NCI-H2227 treated with DMSO at 0.1 percent for 48 hours (cell line): ENCODE data around the gene RETREG1.
"Not testable (repeated sequence)": the region's sequence is repeated elsewhere in the genome, so short reads cannot be mapped to it uniquely, and the experiment has no call there.

Source experiments
- DNase-seq: peaks from one replicate; lab custom pipeline; 2025; lab: John Stamatoyannopoulos, UW

Gene RETREG1

DNA sequence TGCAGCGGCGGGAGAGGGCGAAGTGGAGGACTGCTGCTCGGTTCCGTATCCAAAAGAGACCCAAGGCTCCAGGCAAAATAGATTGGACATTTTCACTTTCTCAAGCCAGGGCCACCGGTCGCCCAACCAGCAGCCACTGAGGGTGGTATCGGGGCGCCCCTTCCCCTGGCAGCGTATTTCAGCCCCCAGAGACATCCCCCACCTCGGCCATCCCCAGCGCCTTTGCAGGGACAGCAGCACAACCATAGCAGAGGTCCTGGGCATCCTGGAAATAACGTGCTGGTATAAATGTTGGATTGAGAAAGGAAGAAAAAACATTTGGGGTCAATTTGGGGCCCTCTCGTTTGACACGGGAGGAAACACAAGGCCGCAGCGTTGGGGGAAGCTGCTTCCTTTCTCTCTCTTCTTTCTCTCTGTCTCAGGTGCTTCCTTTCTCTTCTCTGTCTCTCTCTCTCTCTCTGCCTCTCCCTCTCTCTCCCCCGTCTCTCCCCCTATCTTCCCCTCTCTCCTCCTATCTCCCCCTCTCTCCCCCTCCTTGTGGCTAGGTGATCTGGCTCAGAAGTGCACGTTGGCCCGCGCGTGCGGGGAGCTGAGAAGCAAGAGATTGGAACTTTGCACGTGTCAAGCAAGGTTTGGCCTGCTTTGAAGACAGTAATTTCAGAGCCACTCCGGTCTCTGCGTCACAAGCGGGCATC lies 624 bp upstream of the RETREG1 start:
- DNase-seq = no peak

DNA sequence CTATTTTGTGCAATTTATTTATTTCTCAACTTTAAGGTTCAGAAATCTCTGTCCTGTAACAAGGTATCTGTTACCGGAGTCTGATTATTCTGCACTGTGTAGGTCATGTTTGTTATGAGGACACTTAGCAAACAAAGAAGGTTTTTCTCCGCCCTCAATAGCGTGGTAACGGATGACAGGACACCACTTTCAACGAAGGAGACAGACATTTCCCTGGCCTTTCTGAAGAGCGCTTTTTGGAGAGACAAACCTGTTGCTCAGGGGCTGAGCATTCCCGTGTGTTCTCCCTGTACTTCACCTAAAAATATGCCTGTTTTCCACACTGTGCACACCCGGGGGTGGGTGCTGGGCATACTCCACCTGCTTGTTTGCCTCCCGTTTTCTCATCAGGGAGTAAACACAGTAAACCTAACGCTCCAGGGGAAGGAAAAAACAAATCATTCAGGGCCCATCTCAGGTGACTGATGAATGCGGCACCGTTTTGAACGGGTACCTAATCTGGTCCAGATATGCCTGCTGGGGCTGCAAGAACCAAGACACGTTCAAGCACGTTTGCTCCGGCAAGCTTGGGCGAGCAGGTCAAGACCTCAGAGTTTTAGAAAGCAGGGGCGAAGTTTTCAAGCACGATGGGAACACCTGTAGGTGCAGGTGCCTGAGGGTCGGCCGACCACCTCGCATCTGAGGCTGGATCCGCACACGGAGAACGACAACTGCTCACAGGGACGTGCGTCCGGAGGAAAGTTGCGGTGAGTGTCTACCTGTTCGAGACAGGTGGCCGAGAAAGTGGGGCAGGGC lies 859 bp downstream of the RETREG1 start:
- no peak for DNase-seq

- DNase-seq = no peak
Observed at GRCh38 chr5:16612007-16612406, 4.8 kb downstream of the RETREG1 start.

GRCh38 chr5:16610896-16611295 lies 5.9 kb downstream of the RETREG1 start:
- DNase-seq = not testable (repeated sequence)

DNA sequence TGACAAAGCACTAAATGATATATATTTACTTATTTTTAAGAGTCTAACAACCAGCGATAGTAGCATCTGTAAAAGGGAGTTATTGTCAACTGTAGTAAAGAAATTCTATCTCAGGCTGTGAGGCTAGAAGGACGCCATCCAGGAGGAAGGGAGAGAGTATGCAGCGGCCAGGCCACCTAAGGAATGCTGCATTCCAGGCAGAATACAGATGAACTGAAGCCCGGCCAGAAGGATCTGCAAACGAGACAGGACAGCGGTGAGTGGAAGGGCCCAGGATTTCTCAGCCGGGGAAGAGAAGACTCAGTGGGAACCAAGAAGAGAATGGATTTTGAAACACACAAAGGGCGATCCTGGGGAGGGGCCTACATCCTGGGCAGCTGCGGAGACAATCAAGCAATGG lies 7.4 kb downstream of the RETREG1 start:
- no peak for DNase-seq

- no peak for DNase-seq
Observed at GRCh38 chr5:16606628-16607027, 10.2 kb downstream of the RETREG1 start.

- no peak for DNase-seq
Observed at GRCh38 chr5:16603701-16604100, 13.1 kb downstream of the RETREG1 start.

DNA sequence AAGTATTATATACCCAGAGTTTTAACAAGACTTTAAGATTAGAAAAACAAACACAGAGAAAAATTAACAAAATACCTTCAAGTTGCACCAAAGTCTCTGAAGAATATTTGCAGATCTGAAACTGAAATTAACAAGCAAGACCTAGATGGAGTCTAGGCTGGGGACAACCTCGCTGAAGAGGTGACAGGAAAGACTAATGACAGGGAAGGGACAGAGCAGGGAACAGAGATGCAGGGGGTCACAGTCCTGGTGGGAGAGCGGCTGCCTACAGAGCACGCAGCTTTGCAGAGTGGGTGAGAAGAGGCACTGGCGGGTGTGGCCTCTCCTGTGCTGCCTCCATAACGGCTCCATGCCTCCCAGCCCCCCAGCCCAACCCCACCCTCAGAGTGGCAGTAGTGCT lies 13.5 kb downstream of the RETREG1 start:
- no peak for DNase-seq

DNA sequence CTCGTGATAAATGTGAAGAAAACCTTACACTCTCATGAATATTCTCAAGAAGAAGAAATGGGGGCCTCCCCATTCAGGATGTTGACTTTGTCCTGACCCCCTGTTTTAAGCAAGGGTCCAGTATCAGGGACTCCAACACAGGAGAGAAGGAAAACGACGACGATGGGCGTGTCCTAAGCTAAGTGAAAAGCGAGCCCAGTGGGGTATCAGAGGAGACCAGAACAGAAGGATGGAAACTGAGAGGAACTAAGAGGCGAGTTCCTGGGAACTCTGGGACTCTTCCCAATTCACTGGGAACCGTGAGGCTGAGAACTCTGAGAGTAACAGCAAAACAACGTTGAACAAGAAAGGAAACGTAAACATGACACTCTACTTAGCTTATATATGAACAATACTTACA lies 14.6 kb downstream of the RETREG1 start:
- no peak for DNase-seq

- DNase-seq = no peak
Observed at GRCh38 chr5:16600946-16601345, 15.9 kb downstream of the RETREG1 start.

GRCh38 chr5:16600397-16600796 lies 16.4 kb downstream of the RETREG1 start:
- DNase-seq = peak; percentile 10

- DNase-seq = no peak
Observed at GRCh38 chr5:16597946-16598694, 18.7 kb downstream of the RETREG1 start.

DNA sequence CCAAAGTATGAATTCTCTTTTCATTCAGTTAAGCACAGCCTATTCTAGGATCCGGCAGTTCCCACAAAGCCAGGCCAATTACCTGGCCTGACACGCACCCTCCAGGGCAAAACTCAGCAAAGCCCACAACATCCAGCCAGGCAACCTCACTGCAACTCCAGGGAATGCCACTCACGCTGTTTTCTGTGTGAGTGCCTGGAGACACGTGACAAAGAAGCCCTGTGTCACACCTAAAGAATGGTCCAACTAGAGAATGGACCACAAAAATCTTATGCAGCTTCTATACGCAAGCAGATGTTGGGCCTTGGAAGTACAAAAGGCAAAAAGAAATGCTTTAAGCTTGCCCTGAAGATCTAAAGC lies 20.2 kb downstream of the RETREG1 start:
- no peak for DNase-seq

DNA sequence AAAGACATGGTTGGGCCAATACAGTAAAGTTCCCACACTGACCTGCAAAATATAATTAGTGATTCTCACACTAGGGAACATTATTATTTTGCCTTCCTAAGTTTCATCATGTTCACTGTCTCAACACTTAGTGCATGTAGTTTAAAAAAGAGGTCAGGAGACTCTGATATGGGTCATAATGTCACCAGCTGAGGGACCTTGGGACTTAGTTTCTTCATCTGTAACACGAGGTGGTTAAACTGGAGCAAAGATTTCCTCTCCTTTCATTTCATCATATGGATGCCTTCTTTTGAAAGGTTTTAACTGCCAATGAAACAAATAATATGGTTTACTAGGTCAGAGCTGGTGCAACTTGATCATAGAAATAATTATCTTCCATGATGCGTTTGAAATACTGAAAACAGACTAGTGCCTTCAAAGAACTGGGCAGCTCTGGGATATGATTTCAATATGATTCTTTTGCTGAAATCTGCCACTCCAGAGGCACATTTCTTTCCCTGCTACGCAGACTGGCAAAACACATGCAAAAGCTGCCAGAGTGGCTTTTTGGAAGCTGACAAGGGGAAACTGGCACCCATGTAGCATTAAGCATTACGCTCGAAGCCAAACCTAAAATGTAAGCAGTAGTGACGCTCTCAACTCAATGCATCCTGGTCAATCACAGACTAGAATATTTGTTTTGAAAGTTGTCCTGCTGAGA lies 20.8 kb downstream of the RETREG1 start:
- DNase-seq = no peak

- DNase-seq = no peak
Observed at GRCh38 chr5:16593628-16594027, 23.2 kb downstream of the RETREG1 start.

DNA sequence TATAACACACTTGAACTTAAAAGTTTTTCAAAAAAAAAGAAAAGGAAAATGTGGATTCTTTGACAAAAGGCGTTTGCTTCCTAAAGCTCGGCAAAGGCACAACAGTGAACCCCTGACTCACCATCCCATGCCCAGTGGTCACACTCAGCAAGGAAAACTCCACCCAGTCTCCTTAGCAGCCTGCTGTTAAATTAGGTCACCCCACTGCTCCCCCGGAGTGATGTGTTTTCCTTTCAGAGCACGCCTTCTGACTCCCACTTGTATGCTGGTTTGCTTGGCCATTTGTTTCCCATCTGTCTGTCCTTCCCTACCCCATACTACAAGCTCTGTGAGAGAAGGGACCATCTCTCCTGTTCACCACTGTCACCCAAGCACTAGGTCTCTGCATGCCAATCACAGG lies 23.8 kb downstream of the RETREG1 start:
- no peak for DNase-seq

DNA sequence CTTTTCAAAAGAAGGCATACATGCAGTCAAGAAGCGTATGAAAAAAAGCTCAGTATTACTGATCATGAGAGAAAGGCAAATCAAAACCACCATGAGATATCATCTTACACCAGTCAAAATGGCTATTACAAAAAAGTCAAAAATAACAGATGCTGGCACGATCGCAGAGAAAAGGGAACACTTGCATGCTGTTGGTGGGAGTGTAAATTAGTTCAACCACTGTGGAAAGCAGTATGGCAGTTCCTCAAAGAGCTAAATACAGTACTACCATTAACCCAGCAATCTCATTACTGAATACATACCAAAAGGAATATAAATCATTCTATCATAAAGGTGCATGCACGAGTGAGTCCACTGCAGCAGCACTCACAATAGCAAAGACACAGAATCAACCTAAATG lies 24.5 kb downstream of the RETREG1 start:
- no peak for DNase-seq

- DNase-seq = no peak
Observed at GRCh38 chr5:16590685-16591084, 26.1 kb downstream of the RETREG1 start.

DNA sequence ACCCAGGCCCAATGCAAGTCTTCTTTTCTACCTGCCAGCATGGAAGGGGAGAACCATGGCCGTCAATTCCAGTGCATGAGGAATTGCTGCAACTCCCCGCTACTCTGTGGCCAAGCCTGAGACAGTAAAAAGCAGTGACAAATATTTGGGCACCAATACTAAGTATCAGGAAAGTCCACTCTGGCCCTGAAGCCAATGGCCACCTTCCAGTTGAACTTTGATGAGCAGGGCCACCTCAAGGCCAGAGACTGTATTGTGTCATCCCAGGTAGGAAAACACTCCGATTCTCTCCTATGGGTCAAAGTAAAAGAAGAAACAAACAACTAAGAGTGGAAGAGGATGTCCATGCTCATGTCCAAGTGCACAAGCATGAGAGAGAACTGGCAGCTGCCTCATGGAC lies 27.1 kb downstream of the RETREG1 start:
- DNase-seq = no peak

DNA sequence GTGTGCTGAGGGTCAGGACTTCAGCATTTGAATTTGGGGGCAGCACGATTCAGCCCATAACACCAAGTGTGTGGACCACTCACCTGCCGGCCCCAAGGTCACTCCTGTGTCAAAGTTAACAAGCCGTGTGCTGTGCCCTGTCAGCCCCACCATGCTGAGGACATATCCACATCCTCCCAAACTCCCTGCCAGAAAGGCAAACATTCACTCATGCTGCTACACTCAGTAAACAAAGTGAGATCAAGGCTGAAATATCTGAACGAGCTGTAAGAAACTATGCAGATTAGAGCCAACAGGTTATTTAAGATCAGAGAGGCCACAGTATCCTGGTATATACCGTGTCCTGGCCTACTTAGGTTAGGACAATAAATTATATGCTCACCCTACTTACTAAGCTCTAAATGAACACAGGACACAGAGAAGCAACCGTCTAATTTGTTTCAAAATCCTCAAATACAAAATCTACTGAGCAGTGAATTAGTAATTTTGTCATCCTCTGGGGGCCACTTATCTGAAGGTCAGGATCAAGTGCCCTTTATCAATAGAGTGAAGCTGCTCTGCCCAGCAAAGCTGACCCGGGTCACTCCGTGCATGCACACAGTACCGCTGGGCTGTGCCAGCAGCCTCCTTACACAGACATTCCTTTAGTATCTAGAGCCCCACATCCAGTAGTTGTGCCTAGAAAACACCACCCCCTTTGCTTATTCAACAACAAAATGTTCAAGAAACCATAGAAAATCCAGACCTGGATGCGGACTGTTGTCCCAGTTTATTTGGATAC lies 28.2 kb downstream of the RETREG1 start:
- DNase-seq = no peak

DNA sequence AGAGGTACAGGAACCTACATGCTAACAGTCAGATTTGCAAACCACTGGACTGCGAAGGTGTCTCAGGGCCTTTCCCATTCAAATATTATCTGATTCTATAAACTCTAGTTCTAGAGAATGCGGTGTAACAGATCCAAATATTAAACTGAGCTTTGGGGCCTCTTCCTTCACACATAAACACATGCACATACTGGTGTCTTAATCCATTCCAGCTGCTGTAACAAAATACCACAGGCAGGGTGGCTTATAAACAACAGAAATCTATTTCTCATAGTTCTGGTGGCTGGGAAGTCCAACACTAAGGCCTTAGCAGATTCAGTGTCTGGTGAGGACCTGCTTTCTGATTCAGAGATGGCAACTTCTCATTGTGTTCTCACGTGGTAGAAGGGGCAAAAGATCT lies 30.2 kb downstream of the RETREG1 start:
- no peak for DNase-seq
